T-helper 1 cell treated with Interleukin-12 subunit alpha and Interleukin-12 subunit beta and Interleukin-4 antibody, amounts not matched to agents 30 μg/mL and 1 μg/mL, for 36 hours (primary cell): ENCODE results near the gene CCDC78.
"Not testable (repeated sequence)": the region's sequence is repeated elsewhere in the genome, so short reads cannot be mapped to it uniquely, and the experiment has no call there.

Experiments used
- H3K27ac Mint-ChIP-seq: one replicate; pipeline ENCODE4 v1.8.0; 2021; ENCODE audit warnings: mild to moderate bottlenecking, mixed read lengths
- H3K27me3 Mint-ChIP-seq: one replicate; pipeline ENCODE4 v1.8.0; 2021; ENCODE audit warnings: low read depth, mixed read lengths
- H3K36me3 Mint-ChIP-seq: one replicate; pipeline ENCODE4 v1.8.0; 2021; ENCODE audit warnings: low read depth, mixed read lengths
- H3K4me1 Mint-ChIP-seq: one replicate; pipeline ENCODE4 v1.8.0; 2021; ENCODE audit warnings: low read depth, mixed read lengths
- H3K4me3 Mint-ChIP-seq: one replicate; pipeline ENCODE4 v1.8.0; 2021; ENCODE audit warnings: mild to moderate bottlenecking, moderate library complexity, mixed read lengths
- H3K9me3 Mint-ChIP-seq: one replicate; pipeline ENCODE4 v1.8.0; 2021; ENCODE audit warnings: mixed read lengths

The CCDC78 gene

DNA sequence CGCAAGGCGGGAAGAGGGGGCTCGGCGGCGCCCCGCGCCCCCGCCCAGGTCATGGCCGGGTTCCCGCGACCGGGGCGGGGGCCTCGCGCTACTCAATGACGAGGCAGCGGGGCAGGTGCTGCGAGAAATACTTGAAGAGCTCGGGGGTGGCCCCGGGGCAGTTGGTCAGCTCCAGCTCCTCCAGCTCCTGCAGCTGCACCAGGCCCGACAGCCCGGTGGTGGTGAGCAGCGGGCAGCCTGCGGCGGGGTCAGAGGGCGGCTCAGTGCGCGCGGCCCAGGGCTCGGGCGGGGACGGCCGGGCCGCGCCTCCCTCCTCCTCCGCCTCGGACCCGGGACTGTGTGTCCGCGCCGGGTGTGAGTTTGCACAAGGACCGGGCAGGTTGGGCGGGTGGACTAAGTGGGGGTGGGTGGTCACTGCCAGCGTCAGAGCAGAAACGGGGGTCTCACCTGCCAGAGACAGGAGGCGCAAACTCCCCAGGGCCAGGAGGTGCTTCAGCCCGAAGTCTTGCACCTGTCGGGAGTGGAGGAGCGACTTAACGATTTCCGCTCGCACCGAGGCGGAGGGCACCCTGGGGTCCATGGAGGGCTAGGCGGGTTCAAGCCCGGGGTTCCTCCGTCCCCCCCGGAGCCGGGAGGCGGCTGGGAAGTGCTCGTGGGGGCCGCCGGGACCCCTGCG lies 31.9 kb downstream of the CCDC78 start:
- Mint-ChIP-seq H3K9me3 (peaks cover 4% of the 10 kb centered on the region), H3K4me1 (peaks cover 12% of the 10 kb centered on the region), H3K27ac (peak overlapping the region; percentile 36)

DNA sequence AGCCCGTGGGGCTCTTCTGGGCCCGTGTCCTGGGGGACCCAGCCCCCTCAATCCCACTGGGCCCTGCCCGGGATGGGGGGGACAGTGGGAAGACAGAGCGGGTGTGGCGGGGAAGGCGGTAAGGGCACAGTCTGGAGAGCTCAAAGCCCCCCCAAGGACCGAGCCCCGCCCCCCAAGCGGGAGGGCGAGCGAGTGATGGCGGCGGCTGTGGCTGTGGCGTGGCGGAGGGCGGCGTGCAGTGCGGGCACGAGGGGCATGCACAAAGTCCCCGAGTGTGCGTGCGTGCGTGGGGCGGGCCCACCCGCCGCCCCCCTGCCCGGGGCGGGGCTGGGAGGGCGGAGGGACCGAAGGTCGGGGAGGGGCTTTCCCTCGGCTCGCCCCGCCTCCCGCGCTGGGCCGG lies 32.5 kb downstream of the CCDC78 start:
- Mint-ChIP-seq H3K4me3 (no peak overlapping the region), H3K9me3 (peaks cover 4% of the 10 kb centered on the region), H3K4me1 (peaks cover 12% of the 10 kb centered on the region), H3K27ac (no peak overlapping the region), H3K36me3 (peaks cover 1% of the 10 kb centered on the region), H3K27me3 (peaks cover 20% of the 10 kb centered on the region)

More for the DNA sequence above, 31.9 kb downstream of the CCDC78 start:
- Mint-ChIP-seq H3K4me3 (peak overlapping the region; percentile 34), H3K27me3 (peaks cover 20% of the 10 kb centered on the region), H3K36me3 (peaks cover 1% of the 10 kb centered on the region)

DNA sequence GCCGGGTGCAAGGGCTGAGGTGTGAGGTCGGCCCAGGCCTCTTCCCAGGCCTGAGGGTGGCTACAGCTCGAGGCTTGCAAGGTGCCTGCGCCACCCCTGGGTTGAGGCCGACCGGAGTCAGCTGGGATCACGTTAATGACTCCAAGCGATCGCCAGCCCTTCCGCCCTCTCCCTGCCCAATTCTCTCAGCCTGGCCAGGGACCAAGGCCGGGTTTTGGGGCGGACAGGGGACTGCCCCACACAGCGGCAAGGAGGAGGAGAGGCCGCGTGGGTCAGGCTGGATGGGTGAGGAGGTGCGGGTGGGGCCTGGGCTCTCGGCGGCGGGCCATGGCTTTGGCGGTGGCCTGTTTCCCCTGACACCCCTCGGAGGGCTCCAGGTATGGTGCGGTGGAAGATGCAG lies 32.9 kb downstream of the CCDC78 start:
- peaks cover 4% of the 10 kb centered on the region for H3K9me3 Mint-ChIP-seq
- H3K4me1 Mint-ChIP-seq, result peaks cover 12% of the 10 kb centered on the region
- H3K27ac Mint-ChIP-seq, result no peak overlapping the region
- H3K4me3 Mint-ChIP-seq, result no peak overlapping the region
- peaks cover 1% of the 10 kb centered on the region for H3K36me3 Mint-ChIP-seq
- H3K27me3 Mint-ChIP-seq, result peaks cover 20% of the 10 kb centered on the region

DNA sequence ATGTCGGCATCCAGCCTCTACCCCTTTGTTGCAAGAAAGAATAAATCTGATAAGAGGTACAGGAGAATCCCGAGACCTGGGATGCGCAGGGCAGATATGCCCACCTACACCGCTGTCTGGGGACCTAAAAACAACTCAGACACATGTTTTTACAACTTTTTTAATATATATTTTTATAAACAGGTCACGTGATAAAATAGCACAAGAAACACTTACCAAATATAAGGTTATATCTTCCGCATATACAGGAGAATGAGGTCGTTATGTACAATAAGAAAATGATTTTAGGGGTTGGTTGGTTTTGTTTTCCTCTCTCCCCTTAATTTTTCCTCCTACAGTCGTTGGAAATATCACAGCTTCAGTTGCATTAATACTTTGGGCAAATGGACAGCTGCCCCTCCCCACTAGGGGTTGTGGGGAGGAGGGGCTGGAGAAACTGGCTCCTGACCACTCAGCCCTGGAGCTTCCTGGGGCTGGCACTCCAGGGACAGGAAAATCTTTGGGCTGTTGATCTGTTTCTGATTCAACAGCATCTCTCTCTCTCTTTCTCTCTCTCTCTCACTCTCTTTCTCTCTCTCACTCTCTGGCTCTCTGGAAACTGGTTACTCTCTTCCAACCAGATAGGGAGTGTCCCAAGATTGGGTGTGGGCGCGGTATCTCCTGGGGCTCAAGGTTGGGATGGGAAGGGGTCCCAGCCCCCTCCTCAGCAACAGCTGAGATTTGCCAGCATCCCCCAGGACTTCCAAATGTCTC lies 33.7 kb downstream of the CCDC78 start:
- H3K27ac Mint-ChIP-seq, result no peak overlapping the region
- H3K9me3 Mint-ChIP-seq, result peaks cover 4% of the 10 kb centered on the region

DNA sequence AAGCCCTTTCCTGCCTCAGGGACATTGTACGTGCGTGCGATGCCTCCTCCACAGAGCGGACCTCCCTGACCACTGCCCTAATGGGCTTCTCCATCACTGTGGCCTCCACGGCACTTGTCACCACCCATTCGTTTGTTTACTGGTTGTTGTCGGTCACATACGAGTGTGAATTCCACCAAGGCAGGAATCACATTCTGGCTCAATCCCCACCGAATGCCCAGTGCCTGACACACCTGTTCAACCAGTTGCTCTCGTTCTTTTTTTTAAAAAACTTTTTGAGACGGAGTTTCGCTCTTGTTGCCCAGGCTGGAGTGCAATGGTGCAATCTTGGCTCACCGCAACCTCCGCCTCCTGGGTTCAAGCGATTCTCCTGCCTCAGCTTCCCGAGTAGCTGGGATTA lies 35.0 kb downstream of the CCDC78 start:
- not testable (repeated sequence) for H3K36me3 Mint-ChIP-seq, H3K9me3 Mint-ChIP-seq, H3K27ac Mint-ChIP-seq
- Mint-ChIP-seq H3K27me3 (peaks cover 20% of the 10 kb centered on the region), H3K4me3 (peak overlapping the region; percentile 85), H3K4me1 (peaks cover 12% of the 10 kb centered on the region)

More for the DNA sequence above, 33.7 kb downstream of the CCDC78 start:
- Mint-ChIP-seq H3K27me3 (peaks cover 20% of the 10 kb centered on the region), H3K4me3 (peak overlapping the region; percentile 30), H3K4me1 (peaks cover 12% of the 10 kb centered on the region), H3K36me3 (peaks cover 1% of the 10 kb centered on the region)

GRCh38 chr16:689175-689897 lies 36.9 kb downstream of the CCDC78 start:
- Mint-ChIP-seq H3K4me1 (peaks cover 8% of the 10 kb centered on the region), H3K36me3 (peaks cover 3% of the 10 kb centered on the region), H3K27me3 (peaks cover 15% of the 10 kb centered on the region), H3K9me3 (peaks cover 4% of the 10 kb centered on the region), H3K4me3 (peak overlapping the region; percentile 85), H3K27ac (peak overlapping the region; percentile 77)

- Mint-ChIP-seq H3K9me3 (peaks cover 4% of the 10 kb centered on the region), H3K36me3 (peaks cover 4% of the 10 kb centered on the region), H3K27me3 (peaks cover 5% of the 10 kb centered on the region), H3K4me1 (peaks cover 10% of the 10 kb centered on the region), H3K4me3 (no peak overlapping the region), H3K27ac (no peak overlapping the region)
Measured at GRCh38 chr16:687499-687898, 38.7 kb downstream of the CCDC78 start.

- Mint-ChIP-seq H3K4me3 (no peak overlapping the region), H3K36me3 (peaks cover 10% of the 10 kb centered on the region), H3K4me1 (peaks cover 14% of the 10 kb centered on the region), H3K9me3 (peaks cover 4% of the 10 kb centered on the region), H3K27ac (no peak overlapping the region), H3K27me3 (no peaks in the 10 kb centered on the region)
Measured at GRCh38 chr16:686459-687260, 39.6 kb downstream of the CCDC78 start.

GRCh38 chr16:685967-686366 lies 40.3 kb downstream of the CCDC78 start:
- peaks cover 15% of the 10 kb centered on the region for H3K4me1 Mint-ChIP-seq
- no peak overlapping the region for H3K27ac Mint-ChIP-seq
- peak overlapping the region; percentile 50 for H3K4me3 Mint-ChIP-seq
- peaks cover 10% of the 10 kb centered on the region for H3K36me3 Mint-ChIP-seq
- peaks cover 3% of the 10 kb centered on the region for H3K9me3 Mint-ChIP-seq
- H3K27me3 Mint-ChIP-seq, result no peaks in the 10 kb centered on the region

- Mint-ChIP-seq H3K36me3 (peaks cover 10% of the 10 kb centered on the region), H3K4me3 (no peak overlapping the region), H3K9me3 (no peaks in the 10 kb centered on the region), H3K4me1 (peaks cover 13% of the 10 kb centered on the region), H3K27ac (no peak overlapping the region), H3K27me3 (no peaks in the 10 kb centered on the region)
Measured at GRCh38 chr16:684961-685696, 41.1 kb downstream of the CCDC78 start.

DNA sequence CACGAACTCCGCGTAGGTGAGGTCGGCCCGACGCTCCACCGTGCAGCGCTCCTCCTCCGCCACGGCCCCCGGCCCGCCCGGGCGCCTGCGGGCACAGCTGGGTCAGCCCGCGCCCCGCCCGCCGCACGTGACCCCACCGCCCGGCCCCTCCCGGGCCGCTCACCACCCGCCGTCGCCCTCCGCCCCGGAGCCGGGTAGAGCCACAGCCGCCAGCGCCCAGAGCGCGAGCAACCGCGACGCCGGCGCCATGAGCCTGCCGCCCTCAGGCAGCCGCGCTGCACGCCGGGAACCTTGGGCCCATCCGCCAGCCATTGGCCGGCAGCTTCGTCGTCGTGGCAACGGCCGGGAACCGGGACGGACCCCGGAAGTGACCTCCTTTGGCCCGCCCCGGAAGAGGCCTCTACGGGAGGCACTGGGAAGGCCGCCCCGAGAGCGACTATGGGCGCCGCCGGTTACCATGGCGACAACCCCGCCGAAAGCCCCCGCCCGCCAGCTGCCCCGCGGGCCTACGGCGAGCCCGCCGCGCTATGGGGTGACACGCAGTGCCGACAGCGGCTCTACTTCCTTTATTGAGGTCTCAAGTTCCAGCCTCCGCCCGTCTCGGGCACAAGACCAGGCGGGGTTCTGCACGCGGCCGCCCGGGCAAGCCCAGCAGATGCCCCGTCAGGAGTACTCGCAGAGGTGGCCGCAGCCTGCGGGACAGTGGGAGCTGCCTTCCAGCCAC lies 42.0 kb downstream of the CCDC78 start, which contains the start of gene JMJD8:
Gene JMJD8, minus strand, starts transcription at position 264 of the 724 bp plus-strand sequence. Its CDS starts 15 bp downstream, at position 249.
- Mint-ChIP-seq H3K36me3 (peaks cover 10% of the 10 kb centered on the region), H3K4me1 (peaks cover 11% of the 10 kb centered on the region), H3K27ac (peak within 1 kb of the TSS; percentile 36), H3K4me3 (peak within 1 kb of the TSS; percentile 71), H3K9me3 (no peaks in the 10 kb centered on the region), H3K27me3 (no peaks in the 10 kb centered on the region)

GRCh38 chr16:683396-684070 lies 42.7 kb downstream of the CCDC78 start:
- Mint-ChIP-seq H3K4me1 (peaks cover 13% of the 10 kb centered on the region), H3K36me3 (peaks cover 10% of the 10 kb centered on the region), H3K9me3 (no peaks in the 10 kb centered on the region), H3K27ac (no peak overlapping the region), H3K4me3 (peak overlapping the region; percentile 71), H3K27me3 (no peaks in the 10 kb centered on the region)
